ENCODE data around the gene RPS6KA6. TPM values are rescaled to one million over a fixed set of nuclear protein-coding genes. Genes with fewer than 3 reads are reported as not detected.

RPS6KA6 gene
- total and polyA plus RNA-seq, 2 experiments from 2014 or later = 3.6 to 14.0 TPM

GRCh38 chrX:84205276-84205675, 17.3 kb upstream of the RPS6KA6 start:
- no peaks in the 10 kb centered on the region for H3K27me3 Mint-ChIP-seq (ENCODE audit: insufficient read depth, low read depth, poor library complexity)
- H3K4me3 Mint-ChIP-seq = no peak overlapping the region
- H3K4me1 Mint-ChIP-seq = peaks cover 5% of the 10 kb centered on the region

More at GRCh38 chrX:84205276-84205675, 17.3 kb upstream of the RPS6KA6 start:
- ATAC-seq (no peak), DNase-seq (ENCODE audit: low spot score) (no peak)
- no peaks in the 10 kb centered on the region for H3K9me2 ChIP-seq (ENCODE audit: insufficient read depth)
- no peaks in the 10 kb centered on the region for H3F3A ChIP-seq (replicated peaks; ENCODE audit: low read depth)
- H3K36me3 ChIP-seq (ENCODE audit: insufficient read depth) = no peaks in the 10 kb centered on the region
- Mint-ChIP-seq H3K27ac (no peak overlapping the region), H3K9me3 (no peaks in the 10 kb centered on the region), H3K36me3 (ENCODE audit: low read depth) (no peaks in the 10 kb centered on the region)
- no peak overlapping the region for H3K27ac ChIP-seq (ENCODE audit: low read depth)
- H3K4me3 ChIP-seq = no peak overlapping the region
- TF ChIP-seq STAT1 (IDR thresholded peaks at IDR 0.05; ENCODE audit: unreplicated experiment) = no peak
- no peak for TF ChIP-seq JUNB (IDR thresholded peaks at IDR 0.05; ENCODE audit: unreplicated experiment)
- no peak for TF ChIP-seq CTCF (conservative IDR thresholded peaks at IDR 0.05; ENCODE audit: low read depth in 2 of 2)
- TF ChIP-seq CREB1 (CRISPR knock-in tag; IDR thresholded peaks at IDR 0.05; ENCODE audit: low read depth) = no peak
- no peak for TF ChIP-seq REST (IDR thresholded peaks at IDR 0.05; ENCODE audit: unreplicated experiment)
- no peak for TF ChIP-seq ZNF331 (CRISPR knock-in tag; IDR thresholded peaks at IDR 0.05; ENCODE audit: low read depth)
- TF ChIP-seq ZNF462 (CRISPR knock-in tag; IDR thresholded peaks at IDR 0.05) = no peak
- no peak for TF ChIP-seq ZNF114 (CRISPR knock-in tag; IDR thresholded peaks at IDR 0.05)
- TF ChIP-seq EZH2 (IDR thresholded peaks at IDR 0.05; ENCODE audit: low read depth, unreplicated experiment) = no peak
- TF ChIP-seq NANOG (IDR thresholded peaks at IDR 0.05; ENCODE audit: borderline replicate concordance) = no peak
- no peaks in the 10 kb centered on the region for H3K4me1 ChIP-seq (ENCODE audit: insufficient read depth)
- no peaks in the 10 kb centered on the region for H3K79me2 ChIP-seq (replicated peaks; ENCODE audit: insufficient read depth)
- H2AFZ ChIP-seq = no peak overlapping the region
- no peak overlapping the region for H3K4me2 ChIP-seq
- no peaks in the 10 kb centered on the region for H3K27me3 ChIP-seq (ENCODE audit: insufficient read depth)
- no peaks in the 10 kb centered on the region for H4K20me1 ChIP-seq (replicated peaks; ENCODE audit: insufficient read depth)
